ENCODE results near the gene TAP1.
A peak's percentile ranks its signal among the peaks of the same experiment; 100 is the strongest.
"Not testable (repeated sequence)": the region's sequence is repeated elsewhere in the genome, so short reads cannot be mapped to it uniquely, and the experiment has no call there.

The TAP1 gene

GRCh38 chr6:32853541-32854375 is at the start of gene TAP1, which contains the start of gene PSMB9:
TAP1 (minus strand) TSS chr6:32853704; CDS start chr6:32853636, 68 bp downstream.
PSMB9 (plus strand) TSS chr6:32854192; CDS start chr6:32854230, 38 bp downstream.
- peak; percentile 98 for DNase-seq (ENCODE audit: low read depth, low spot score)

GRCh38 chr6:32895006-32895345 is 41.5 kb upstream of the TAP1 start:
- no peak for DNase-seq (ENCODE audit: low read depth, low spot score)

- DNase-seq (ENCODE audit: low read depth, low spot score): peak; percentile 98
Measured at GRCh38 chr6:32894085-32895005, 40.8 kb upstream of the TAP1 start.

DNA sequence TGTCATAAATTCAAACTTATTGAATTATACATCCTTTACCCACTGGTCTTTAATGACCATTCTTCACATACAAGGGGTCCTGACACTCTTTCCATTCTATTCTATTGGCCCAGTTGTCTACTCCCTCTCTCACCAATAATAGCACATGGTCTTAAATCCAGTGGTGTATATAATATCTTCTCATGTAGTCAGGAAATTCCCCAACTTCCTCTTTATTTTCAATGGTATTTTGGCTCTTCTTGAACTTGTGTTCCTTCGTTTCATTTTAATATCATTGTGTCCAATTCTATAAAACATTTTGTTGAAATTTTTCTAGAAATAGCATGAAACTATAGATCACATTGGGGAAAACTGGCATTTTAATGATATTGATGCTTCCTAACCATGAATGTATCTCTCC is 37.3 kb upstream of the TAP1 start:
- no peak for DNase-seq (ENCODE audit: low read depth, low spot score)

- DNase-seq (ENCODE audit: low read depth, low spot score): no peak
Measured at GRCh38 chr6:32889533-32889932, 36.0 kb upstream of the TAP1 start.

DNA sequence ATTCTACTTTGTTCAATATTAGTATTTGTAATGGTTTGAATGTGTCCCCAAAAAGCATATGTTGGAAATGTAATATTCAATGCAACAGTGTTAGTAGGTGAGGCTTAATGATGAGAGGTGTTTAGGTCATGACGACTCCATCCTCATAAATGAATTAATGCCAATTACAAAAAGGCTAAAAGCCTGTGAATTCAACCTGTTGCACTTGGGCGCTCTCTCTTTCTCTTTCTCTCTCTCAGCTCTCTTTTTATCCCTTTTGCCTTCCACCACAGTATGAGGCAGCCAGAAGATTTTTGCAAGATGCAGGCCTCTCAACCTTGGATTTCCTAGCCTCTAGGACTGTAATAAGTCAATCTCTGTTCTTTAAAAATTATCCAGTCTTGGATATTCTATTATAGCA is 35.1 kb upstream of the TAP1 start:
- no peak for DNase-seq (ENCODE audit: low read depth, low spot score)

DNA sequence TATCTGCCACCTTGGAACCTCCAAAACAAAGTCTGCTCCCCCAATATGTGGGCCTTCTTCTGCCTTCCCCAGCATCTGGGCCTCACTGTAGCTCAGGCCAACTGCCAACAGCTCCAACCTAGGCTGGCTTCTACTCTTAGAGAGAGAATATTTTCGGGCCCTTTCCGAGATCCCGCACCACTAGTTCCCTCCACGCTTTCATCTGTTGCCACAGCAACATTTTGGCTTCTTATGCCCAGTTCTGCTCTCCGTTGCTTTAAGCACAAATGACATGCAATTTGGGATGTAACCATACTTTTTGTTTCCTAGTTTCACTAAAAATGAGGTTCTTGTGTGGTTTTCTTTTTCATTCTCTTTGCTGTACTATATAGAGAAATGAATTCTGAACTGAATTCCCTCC is 34.1 kb upstream of the TAP1 start:
- DNase-seq (ENCODE audit: low read depth, low spot score): no peak

DNA sequence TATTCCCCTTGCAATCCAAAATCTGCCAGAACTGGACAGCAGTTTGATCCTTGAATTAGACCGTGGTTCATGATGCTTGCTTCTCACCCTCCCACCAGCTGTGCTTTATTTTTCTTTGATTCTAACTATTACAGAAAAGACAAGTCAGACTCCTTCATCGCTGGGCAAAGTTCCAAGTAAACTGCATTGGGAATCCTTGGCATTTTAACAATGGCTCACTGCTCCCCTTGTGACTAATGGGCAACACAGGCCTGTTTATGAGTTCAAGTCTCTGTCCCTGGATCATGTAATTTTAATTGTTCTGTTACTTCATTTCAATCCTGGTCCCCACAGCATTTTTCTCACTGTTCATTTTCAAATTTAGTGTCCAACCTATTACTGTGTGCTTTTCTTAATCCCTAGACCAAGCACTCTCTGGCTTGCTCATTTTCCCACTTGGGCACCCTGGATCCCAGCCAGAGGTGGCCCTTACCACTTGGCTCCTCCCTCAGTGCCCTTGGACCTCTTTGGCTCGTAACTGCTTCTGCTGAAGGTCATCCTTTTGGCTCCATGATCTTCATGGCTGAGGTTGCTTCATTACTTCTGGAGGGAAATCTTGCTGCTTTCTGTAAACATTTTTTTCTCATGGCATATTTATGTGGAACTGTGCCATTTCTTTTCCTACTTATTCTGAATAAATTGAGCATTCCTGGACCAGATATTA is 33.3 kb upstream of the TAP1 start:
- peak; percentile 53 for DNase-seq (ENCODE audit: low read depth, low spot score)

DNA sequence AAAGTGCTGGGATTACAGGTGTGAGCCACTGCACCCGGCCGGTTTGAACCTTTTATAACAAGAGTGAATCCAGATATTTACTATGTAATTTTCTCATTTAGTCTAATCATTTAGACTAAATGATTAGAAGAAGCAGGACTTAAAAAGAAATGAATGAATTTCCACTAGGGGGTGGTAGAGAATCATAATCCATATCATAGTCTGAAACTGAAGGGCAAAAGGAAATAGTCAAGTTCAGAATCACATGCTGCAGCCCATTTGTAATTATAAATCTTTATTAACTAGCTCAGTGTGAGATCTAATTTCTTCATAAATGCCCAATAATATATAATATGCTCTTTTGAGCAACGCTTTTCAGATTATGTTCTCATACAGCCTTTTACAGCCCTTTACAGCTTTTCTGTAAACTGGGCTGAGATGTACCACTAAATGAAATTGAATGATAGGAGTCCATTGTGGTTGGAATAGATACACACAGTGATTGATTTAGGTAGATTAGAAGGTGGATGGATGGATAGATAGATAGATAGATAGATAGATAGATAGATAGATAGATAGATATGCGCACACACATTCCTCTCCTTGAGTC is 32.3 kb upstream of the TAP1 start:
- peak; percentile 75 for DNase-seq (ENCODE audit: low read depth, low spot score)

DNA sequence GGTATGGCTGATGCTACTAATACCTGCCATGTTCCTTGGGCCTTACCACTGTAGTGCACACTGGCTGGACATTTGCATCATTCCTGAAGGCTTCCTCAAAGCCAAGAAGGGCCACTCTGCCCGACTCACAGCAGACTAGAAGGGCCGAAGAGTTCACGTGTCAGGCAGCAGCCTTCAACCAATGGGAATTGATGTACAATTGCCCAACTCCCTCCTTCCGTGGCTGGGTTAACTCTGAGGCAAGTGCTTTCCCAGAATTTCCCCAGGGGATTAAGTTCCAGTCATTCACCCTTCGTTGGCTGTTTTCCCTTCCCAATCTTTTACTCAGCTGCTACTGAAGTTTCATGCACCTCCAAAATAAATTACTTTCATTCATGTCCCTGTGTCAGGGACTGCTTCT is 30.3 kb upstream of the TAP1 start:
- peak; percentile 11 for DNase-seq (ENCODE audit: low read depth, low spot score)

GRCh38 chr6:32882879-32883250 is 29.4 kb upstream of the TAP1 start:
- DNase-seq (ENCODE audit: low read depth, low spot score): peak; percentile 48

GRCh38 chr6:32880962-32881361 is 27.5 kb upstream of the TAP1 start:
- DNase-seq (ENCODE audit: low read depth, low spot score): not testable (repeated sequence)

- no peak for DNase-seq (ENCODE audit: low read depth, low spot score)
Measured at GRCh38 chr6:32879691-32880090, 26.2 kb upstream of the TAP1 start.

DNA sequence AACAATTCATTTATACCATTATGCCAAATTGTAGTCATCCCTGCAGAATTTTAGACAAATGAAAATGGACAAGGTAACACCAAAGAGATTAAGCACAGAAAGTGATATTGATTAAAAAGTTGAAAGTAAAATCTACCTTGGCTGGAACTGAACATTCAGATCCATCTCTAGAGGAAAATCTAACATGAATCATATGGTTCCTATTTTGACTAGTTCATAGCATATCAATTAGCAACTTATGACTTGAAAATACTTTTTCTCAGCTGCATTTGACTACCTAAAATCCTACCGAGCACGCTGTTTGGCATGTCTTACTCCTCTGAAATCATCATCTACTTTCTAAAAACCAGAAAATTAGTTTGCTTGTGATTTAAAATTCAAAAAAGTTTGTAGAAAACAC is 23.1 kb upstream of the TAP1 start:
- DNase-seq (ENCODE audit: low read depth, low spot score): no peak

DNA sequence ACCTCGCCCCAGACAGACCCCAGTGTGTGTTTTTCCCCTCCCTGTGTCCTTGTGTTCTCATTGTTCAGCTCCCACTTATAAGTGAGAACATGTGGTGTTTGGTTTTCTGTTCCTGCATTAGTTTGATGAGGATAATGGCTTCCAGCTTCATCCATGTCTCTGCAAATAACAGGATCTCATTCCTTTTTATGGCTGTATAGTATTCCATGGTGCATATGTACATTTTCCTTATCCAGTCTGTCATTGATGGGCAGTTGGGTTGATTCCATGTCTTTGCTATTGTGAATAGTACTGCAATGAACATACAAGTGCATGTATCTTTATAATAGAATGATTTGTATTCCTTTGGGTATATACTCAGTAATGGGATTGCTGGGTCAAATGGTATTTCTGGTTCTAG is 20.4 kb upstream of the TAP1 start:
- DNase-seq (ENCODE audit: low read depth, low spot score): not testable (repeated sequence)

GRCh38 chr6:32868257-32868788 is 14.8 kb upstream of the TAP1 start:
- DNase-seq (ENCODE audit: low read depth, low spot score): peak; percentile 86

DNA sequence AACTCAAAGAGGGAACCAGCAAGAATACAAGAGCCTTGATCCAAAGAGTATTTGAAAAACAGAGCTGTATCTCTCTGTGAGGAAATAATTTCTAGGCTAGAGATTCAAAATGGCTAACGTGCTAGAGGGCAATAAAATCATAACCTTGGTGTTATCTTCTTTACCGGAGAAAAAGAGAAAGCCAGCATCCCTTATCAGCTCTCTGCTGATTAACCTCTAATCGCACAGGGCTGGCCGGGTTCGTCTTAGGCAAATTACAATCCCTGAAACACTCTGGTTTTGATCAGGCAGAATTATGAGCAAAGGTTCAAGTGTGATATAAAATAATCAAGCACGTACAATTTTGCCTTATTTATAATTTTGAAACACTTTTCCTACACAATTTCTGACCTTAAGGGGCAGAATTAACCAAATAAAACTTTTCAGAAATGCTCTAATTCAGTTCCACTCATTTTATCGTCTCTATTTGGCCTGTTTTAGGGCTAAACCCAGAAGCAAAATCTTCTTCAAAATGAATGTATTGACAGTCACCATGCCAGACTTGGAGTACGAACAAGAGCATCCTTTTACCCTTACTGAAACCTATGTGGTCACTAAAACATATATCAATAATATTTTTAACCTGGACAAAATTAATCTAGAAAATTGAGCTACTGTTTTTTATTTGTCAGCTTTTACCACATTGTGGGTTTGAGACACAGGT is 14.2 kb upstream of the TAP1 start:
- DNase-seq (ENCODE audit: low read depth, low spot score): no peak

DNA sequence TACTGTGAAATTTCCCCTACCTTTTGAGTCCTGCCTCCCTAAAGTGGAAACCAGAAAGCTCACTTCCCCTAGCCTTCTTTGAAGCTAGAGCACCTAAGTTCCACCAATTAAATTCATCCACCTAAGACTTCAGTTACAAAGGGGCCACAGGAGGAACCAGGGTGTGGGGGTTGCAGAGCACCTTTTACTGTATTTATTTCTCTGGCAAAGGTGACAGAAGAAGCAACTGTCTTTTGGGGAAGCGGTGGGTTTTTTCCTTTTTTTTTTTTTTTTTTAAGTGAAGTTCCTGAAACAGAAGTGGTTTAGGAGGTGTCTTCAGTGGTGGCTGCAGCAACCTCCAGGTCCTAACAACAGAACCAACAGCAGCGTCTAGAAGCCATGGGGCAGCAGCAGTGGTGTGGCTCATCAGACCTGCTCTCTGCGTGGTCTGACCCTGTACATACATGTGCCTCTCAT is 13.5 kb upstream of the TAP1 start:
- no peak for DNase-seq (ENCODE audit: low read depth, low spot score)

GRCh38 chr6:32865724-32866443 is 12.4 kb upstream of the TAP1 start:
- DNase-seq (ENCODE audit: low read depth, low spot score): no peak

GRCh38 chr6:32862725-32863124 is 9.2 kb upstream of the TAP1 start:
- DNase-seq (ENCODE audit: low read depth, low spot score): no peak

Data from astrocyte of the hippocampus (primary cell).